HG02943 (cell line): Measurements from ENCODE around the gene BEND5.
A peak's percentile ranks its signal among the peaks of the same experiment; 100 is the strongest.

Experiments used
- ATAC-seq: cut with Tn5 transposase; IDR thresholded peaks from one replicate; pipeline ENCODE4 v1.9.1; 2021; ENCODE audit warnings: mild to moderate bottlenecking, low read depth, moderate library complexity; ENCODE audit not compliant: unreplicated experiment

Gene BEND5

GRCh38 chr1:48776393-48777218, at the start of gene BEND5:
Gene BEND5, minus strand, starts transcription at chr1:48776891. Its CDS starts 60 bp downstream, at chr1:48776831.
- ATAC-seq: no peak

- no peak for ATAC-seq
Observed at GRCh38 chr1:48823168-48823567, 46.5 kb upstream of the BEND5 start.

GRCh38 chr1:48820491-48820890, 43.8 kb upstream of the BEND5 start:
- ATAC-seq: no peak

- peak; percentile 69 for ATAC-seq
Observed at GRCh38 chr1:48817505-48818114, 40.9 kb upstream of the BEND5 start.

GRCh38 chr1:48810740-48811139, 34.0 kb upstream of the BEND5 start:
- no peak for ATAC-seq

- no peak for ATAC-seq
Observed at GRCh38 chr1:48808496-48808895, 31.8 kb upstream of the BEND5 start.

- ATAC-seq: no peak
Observed at GRCh38 chr1:48807554-48808260, 31.0 kb upstream of the BEND5 start.

- ATAC-seq: no peak
Observed at GRCh38 chr1:48803474-48803873, 26.8 kb upstream of the BEND5 start.

- no peak for ATAC-seq
Observed at GRCh38 chr1:48794816-48795215, 18.1 kb upstream of the BEND5 start.

GRCh38 chr1:48793863-48794262, 17.2 kb upstream of the BEND5 start:
- peak; percentile 74 for ATAC-seq

- no peak for ATAC-seq
Observed at GRCh38 chr1:48792961-48793360, 16.3 kb upstream of the BEND5 start.

GRCh38 chr1:48790397-48790796, 13.7 kb upstream of the BEND5 start:
- peak; percentile 44 for ATAC-seq

GRCh38 chr1:48789903-48790302, 13.2 kb upstream of the BEND5 start:
- ATAC-seq: peak; percentile 17

- no peak for ATAC-seq
Observed at GRCh38 chr1:48785869-48786268, 9.2 kb upstream of the BEND5 start.

GRCh38 chr1:48784301-48784700, 7.6 kb upstream of the BEND5 start:
- ATAC-seq: no peak

- no peak for ATAC-seq
Observed at GRCh38 chr1:48777219-48777895, 666 bp upstream of the BEND5 start.

- no peak for ATAC-seq
Observed at GRCh38 chr1:48775831-48776392, 779 bp downstream of the BEND5 start.

- ATAC-seq: peak; percentile 49
Observed at GRCh38 chr1:48773133-48773532, 3.6 kb downstream of the BEND5 start.

GRCh38 chr1:48772211-48772610, 4.5 kb downstream of the BEND5 start:
- ATAC-seq: no peak

- ATAC-seq: no peak
Observed at GRCh38 chr1:48771561-48771960, 5.1 kb downstream of the BEND5 start.
